ENCODE data around the gene MEPCE.

DNA sequence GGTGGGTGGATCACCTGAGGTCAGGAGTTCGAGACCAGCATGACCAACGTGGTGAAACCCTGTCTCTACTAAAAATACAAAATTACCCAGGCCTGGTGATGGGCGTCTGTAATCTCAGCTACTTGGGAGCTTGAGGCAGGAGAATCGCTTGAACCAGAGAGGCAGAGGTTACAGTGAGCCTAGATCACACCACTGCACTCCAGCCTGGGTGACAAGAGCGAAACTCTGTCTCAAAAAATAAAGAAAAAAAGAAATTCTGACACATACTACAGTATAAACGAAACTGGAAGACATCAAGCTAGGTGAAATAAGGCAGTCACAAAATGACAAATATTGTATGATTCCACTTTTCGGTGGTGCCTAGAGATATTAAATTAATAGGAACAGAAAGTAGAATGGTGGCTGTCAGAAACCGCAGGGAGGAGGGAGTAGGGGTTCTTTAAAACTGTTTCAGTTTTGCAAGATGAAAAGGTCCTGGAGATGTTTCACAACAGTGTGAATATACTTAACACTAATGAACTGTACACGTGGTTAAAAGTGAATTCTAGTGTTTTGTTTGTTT is 33.1 kb upstream of the MEPCE start:
- TF ChIP-seq, protein P1, sequence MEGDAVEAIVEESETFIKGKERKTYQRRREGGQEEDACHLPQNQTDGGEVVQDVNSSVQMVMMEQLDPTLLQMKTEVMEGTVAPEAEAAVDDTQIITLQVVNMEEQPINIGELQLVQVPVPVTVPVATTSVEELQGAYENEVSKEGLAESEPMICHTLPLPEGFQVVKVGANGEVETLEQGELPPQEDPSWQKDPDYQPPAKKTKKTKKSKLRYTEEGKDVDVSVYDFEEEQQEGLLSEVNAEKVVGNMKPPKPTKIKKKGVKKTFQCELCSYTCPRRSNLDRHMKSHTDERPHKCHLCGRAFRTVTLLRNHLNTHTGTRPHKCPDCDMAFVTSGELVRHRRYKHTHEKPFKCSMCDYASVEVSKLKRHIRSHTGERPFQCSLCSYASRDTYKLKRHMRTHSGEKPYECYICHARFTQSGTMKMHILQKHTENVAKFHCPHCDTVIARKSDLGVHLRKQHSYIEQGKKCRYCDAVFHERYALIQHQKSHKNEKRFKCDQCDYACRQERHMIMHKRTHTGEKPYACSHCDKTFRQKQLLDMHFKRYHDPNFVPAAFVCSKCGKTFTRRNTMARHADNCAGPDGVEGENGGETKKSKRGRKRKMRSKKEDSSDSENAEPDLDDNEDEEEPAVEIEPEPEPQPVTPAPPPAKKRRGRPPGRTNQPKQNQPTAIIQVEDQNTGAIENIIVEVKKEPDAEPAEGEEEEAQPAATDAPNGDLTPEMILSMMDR (IDR thresholded peaks at IDR 0.05; ENCODE audit: low read depth, low read length, missing input control), result no peak
- no peak for TF ChIP-seq TAF1 (conservative IDR thresholded peaks at IDR 0.05)
- TF ChIP-seq YY1 (IDR thresholded peaks at IDR 0.05), result no peak
- TF ChIP-seq, protein P2, sequence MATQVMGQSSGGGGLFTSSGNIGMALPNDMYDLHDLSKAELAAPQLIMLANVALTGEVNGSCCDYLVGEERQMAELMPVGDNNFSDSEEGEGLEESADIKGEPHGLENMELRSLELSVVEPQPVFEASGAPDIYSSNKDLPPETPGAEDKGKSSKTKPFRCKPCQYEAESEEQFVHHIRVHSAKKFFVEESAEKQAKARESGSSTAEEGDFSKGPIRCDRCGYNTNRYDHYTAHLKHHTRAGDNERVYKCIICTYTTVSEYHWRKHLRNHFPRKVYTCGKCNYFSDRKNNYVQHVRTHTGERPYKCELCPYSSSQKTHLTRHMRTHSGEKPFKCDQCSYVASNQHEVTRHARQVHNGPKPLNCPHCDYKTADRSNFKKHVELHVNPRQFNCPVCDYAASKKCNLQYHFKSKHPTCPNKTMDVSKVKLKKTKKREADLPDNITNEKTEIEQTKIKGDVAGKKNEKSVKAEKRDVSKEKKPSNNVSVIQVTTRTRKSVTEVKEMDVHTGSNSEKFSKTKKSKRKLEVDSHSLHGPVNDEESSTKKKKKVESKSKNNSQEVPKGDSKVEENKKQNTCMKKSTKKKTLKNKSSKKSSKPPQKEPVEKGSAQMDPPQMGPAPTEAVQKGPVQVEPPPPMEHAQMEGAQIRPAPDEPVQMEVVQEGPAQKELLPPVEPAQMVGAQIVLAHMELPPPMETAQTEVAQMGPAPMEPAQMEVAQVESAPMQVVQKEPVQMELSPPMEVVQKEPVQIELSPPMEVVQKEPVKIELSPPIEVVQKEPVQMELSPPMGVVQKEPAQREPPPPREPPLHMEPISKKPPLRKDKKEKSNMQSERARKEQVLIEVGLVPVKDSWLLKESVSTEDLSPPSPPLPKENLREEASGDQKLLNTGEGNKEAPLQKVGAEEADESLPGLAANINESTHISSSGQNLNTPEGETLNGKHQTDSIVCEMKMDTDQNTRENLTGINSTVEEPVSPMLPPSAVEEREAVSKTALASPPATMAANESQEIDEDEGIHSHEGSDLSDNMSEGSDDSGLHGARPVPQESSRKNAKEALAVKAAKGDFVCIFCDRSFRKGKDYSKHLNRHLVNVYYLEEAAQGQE (IDR thresholded peaks at IDR 0.05), result no peak
- TF ChIP-seq SP1 (IDR thresholded peaks at IDR 0.05), result no peak
- TF ChIP-seq, protein P3, sequence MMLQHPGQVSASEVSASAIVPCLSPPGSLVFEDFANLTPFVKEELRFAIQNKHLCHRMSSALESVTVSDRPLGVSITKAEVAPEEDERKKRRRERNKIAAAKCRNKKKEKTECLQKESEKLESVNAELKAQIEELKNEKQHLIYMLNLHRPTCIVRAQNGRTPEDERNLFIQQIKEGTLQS (IDR thresholded peaks at IDR 0.05), result no peak
- TF ChIP-seq GABPA (IDR thresholded peaks at IDR 0.05 in 1 of 2, conservative IDR thresholded peaks at IDR 0.05 in 1 of 2), result no peak
- TF ChIP-seq EGR1 (IDR thresholded peaks at IDR 0.05; ENCODE audit: low read depth in 2 of 2), result no peak
- no peak for TF ChIP-seq JUND (IDR thresholded peaks at IDR 0.05)
- TF ChIP-seq, protein P4, sequence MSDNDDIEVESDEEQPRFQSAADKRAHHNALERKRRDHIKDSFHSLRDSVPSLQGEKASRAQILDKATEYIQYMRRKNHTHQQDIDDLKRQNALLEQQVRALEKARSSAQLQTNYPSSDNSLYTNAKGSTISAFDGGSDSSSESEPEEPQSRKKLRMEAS (IDR thresholded peaks at IDR 0.05), result no peak
- no peak for TF ChIP-seq FOXA1 (IDR thresholded peaks at IDR 0.05)
- TF ChIP-seq, protein P5, sequence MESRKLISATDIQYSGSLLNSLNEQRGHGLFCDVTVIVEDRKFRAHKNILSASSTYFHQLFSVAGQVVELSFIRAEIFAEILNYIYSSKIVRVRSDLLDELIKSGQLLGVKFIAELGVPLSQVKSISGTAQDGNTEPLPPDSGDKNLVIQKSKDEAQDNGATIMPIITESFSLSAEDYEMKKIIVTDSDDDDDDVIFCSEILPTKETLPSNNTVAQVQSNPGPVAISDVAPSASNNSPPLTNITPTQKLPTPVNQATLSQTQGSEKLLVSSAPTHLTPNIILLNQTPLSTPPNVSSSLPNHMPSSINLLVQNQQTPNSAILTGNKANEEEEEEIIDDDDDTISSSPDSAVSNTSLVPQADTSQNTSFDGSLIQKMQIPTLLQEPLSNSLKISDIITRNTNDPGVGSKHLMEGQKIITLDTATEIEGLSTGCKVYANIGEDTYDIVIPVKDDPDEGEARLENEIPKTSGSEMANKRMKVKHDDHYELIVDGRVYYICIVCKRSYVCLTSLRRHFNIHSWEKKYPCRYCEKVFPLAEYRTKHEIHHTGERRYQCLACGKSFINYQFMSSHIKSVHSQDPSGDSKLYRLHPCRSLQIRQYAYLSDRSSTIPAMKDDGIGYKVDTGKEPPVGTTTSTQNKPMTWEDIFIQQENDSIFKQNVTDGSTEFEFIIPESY (IDR thresholded peaks at IDR 0.05), result no peak
- TF ChIP-seq RAD21 (IDR thresholded peaks at IDR 0.05), result no peak
- TF ChIP-seq NR2F2 (IDR thresholded peaks at IDR 0.05), result no peak
